GM12874 (cell line): ENCODE measurements around the gene GRIN3B.

Experiments used
- TF ChIP-seq, protein P1 (sequence below): IDR thresholded peaks from 2 replicates; pipeline ENCODE4 v1.5.1; 2011; ENCODE audit warnings: low read depth, mild to moderate bottlenecking, control low read depth, low read length, moderate library complexity; ENCODE audit not compliant: insufficient read depth

The GRIN3B gene

DNA sequence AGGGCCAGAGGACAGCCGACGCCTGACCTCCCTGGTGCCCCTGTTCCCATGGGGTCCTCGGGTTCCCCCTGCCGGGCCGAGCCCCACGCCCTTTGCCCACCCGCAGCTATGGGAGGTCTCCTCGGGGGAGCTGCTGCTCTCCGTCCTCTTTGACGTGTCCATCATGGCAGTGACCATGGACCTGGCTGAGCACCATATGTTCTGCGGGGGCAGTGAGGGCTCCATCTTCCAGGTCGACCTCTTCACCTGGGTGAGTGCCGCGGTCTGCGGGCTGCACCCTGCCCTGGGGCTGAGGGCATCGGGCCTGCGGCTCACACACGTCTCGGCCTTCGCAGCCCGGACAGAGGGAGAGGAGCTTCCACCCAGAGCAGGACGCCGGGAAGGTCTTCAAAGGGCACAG, 9.5 kb upstream of the GRIN3B start:
- TF ChIP-seq, protein P1, sequence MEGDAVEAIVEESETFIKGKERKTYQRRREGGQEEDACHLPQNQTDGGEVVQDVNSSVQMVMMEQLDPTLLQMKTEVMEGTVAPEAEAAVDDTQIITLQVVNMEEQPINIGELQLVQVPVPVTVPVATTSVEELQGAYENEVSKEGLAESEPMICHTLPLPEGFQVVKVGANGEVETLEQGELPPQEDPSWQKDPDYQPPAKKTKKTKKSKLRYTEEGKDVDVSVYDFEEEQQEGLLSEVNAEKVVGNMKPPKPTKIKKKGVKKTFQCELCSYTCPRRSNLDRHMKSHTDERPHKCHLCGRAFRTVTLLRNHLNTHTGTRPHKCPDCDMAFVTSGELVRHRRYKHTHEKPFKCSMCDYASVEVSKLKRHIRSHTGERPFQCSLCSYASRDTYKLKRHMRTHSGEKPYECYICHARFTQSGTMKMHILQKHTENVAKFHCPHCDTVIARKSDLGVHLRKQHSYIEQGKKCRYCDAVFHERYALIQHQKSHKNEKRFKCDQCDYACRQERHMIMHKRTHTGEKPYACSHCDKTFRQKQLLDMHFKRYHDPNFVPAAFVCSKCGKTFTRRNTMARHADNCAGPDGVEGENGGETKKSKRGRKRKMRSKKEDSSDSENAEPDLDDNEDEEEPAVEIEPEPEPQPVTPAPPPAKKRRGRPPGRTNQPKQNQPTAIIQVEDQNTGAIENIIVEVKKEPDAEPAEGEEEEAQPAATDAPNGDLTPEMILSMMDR: no peak

DNA sequence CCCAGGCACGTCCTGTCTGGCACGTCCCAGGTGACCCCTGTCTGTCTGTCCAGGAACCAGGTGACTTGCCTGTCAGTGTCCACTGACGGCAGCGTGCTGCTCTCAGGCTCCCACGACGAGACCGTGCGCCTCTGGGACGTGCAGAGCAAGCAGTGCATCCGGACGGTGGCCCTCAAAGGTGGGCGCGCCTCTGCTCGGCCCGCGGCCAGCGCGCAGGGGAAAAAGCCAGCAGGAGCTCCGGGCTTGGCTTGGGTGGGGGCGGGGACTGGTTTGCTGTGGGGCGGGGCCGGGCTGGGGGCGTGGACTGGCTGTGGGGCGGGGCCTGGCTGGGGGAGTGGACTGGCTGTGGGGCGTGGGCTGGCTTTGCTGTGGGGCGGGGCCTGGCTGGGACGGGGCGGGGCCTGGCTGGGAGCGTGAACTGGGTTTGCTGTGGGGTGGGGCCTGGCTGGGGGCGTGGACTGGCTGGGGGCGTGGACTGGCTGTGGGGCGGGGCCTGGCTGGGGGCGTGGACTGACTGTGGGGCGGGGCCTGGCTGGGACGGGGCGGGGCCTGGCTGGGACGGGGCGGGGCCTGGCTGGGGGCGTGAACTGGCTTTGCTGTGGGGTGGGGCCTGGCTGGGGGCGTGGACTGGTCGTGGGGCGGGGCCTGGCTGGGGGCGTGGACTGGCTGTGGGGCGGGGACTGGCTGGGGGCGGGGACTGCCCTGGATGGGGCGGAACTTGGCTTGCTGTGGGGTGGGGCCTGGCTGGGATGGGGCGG, 8.9 kb upstream of the GRIN3B start:
- TF ChIP-seq, protein P1: no peak

DNA sequence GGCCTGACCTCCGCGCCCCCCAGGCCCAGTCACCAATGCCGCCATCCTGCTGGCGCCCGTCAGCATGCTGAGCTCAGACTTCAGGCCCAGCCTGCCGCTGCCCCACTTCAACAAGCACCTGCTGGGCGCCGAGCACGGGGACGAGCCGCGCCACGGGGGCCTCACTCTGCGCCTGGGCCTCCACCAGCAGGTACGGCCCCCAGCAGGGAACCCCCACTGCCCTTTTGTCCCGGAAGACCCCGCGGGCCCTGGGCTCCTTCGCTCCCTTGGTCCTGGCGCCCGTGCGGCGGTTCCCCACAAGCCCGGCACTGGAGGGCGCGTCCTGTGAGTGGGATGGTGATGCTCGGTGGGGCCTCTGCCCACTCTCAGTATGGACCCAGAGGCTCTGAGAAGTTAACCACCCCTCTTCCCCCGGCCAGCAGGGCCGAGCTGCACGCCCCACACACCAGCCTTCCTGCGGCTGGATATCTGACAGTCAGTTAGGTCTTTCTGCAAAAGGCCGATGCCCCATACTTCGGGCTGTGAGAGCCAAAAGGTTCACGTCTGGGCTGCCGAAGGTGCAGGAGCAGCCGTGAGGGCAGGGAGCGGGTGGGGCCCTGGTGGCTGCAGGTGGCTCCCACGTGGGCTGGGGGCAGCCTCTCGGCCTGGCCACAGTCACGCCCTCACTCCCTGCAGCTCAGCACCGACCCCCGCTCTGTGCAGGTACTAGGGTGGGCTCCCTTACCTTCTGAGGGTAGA, 8.1 kb upstream of the GRIN3B start:
- TF ChIP-seq, protein P1: no peak

DNA sequence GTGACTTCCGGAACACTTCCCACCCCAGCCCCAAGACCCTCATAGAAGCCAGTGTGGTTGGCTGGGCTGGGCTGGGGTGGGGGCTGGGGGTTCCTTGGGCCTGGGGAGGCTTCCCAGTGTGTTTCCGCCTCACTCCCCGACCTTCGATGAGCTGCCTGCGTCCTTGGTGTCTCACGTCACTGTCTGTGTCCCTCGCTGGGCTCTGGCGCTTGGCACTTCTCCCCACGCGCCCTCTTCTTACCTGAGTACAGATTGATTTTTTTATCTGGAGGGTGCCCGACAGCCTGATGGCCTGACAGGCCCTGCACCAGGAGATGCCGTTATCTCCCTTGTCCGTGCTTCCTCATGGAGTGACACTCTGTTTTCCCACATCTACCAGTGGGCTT, 7.6 kb upstream of the GRIN3B start:
- TF ChIP-seq, protein P1: no peak

DNA sequence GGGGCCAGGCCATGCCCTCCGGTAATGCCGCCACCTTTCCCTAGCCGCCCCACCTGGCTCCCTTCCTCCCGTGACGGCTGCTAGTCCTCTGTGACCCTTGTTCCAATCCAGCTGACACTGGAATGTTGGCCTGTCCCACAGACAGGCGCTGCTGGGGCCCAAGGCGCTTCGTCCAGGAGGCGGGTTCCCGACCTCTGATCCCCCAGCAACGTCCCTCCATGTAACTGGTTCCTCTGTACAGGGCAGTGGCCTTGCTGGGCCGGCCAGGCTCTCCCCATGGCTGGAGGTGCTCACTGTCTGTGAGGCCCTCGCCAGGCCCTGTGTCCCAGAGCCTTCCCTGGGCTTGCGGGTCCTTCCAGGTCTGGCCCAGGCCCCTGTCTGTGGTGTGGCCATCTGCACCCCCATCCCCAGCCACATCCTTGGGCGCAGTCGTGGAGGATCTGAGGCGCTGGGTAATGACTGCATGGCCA, 6.8 kb upstream of the GRIN3B start:
- TF ChIP-seq, protein P1: no peak

DNA sequence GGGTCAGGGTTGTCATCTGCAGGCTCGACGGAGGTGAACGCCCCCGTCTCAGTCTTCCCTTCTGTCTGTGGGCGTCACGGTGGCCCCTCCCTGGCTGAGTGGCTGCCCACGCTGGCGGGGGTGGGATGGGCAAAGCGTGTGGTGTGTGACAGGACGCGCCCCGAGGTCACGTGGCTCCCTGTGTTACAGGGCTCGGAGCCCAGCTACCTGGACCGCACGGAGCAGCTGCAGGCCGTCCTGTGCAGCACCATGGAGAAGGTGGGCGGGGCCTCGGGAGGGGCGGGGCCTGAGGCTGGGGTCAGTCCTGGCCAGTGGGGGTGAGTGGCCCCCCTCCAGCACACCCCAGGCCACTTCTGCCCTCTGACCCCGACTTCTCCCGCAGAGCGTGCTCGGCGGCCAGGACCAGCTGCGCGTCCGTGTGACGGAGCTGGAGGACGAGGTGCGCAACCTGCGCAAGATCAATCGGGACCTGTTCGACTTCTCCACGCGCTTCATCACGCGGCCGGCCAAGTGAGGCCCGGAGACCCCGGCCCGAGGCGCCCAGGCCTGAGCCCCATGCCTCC, 6.3 kb upstream of the GRIN3B start:
- TF ChIP-seq, protein P1: no peak

DNA sequence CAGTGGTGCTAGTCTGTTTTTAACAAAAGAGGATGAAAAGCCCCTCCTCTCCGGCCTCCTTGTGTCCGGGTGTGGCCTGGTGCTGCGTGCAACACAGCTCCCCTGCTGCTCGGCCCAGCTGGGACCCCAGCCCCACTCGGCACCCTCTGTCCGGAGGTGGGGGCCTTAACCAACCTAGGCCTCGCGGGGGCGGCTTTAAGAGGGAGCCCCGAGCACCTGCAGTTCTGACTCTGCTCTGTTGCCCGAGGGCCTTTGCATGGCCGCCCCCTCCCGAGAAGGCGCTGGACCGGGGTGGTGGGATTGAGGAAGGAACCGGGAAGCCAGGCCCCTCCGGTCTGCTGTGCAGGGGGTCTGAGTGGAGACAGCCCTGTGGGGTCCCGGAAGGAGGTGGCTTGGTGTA, 5.7 kb upstream of the GRIN3B start:
- TF ChIP-seq, protein P1: no peak
